ENCODE measurements around the gene ADNP2. TPM values are rescaled to one million over a fixed set of nuclear protein-coding genes. Genes with fewer than 3 reads are reported as not detected.

Gene ADNP2
- total RNA-seq, 1 experiment from 2014 or later = 21.3 TPM

DNA sequence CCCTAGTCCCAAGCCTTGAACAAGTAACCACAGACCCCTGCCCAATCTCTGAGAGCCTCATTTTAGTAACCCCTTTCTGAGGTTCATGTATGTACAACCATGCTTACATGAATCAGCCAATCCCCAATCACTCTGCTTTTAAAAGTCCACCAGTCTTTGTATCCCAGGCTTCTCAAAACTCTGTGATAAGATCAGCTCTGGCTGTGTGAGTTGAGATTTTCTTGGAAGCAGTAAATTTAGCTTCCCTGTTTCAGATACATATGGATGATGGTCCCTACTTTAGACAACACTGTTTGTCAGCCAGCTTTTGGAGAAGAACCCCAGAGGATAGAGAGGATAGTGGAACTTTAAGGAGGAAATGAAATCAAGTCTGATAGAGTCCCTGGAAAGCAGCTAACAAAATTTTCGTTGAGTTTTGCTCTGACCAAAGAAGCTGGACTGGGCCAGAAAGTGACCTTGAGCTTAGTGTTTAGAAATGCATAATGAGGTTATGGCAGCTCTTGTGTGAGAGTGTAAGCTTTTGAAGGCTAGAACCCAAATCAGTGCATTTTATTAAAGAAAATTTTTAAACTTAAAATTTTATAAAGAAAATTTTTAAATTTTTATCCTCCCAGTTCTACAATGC, 3.7 kb downstream of the ADNP2 start:
- Histone ChIP-seq H3K27me3 (replicated peaks) (no peaks in the 10 kb centered on the region), H3K4me3 (no peak overlapping the region), H3K4me1 (replicated peaks) (peaks cover 11% of the 10 kb centered on the region; the same call in 1 of the 2 replicates), H3K9me3 (replicated peaks) (no peaks in the 10 kb centered on the region), H3K36me3 (peaks cover 23% of the 10 kb centered on the region), H3K27ac (no peak overlapping the region)
- DNase-seq (ENCODE audit: low read depth in 1 of 2, low spot score in 2 of 2) = no peak

DNA sequence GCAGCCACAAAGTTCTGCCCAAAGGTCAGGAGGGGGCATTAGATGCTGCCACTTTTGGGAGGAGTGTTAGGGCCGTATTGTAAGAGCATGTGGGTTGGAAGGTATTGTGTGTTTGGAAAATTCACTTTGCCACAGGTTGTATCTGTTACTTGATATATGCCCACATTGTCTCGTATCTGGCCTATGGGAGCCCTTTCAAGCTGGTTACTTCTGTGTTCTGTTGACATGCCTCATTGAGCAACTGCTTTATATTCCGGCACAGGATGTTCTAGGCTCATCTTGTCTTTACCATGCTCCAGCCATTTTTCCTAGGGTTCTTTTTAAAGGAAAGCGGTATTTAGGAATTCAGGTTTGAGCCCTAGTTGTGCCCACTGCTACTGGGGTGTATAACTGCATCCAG, 6.0 kb downstream of the ADNP2 start:
- no peak overlapping the region for H3K27ac ChIP-seq
- no peak overlapping the region for H3K4me3 ChIP-seq
- H3K27me3 ChIP-seq (replicated peaks) = no peaks in the 10 kb centered on the region
- no peak for DNase-seq (ENCODE audit: low read depth in 1 of 2, low spot score in 2 of 2)
- H3K4me1 ChIP-seq (replicated peaks) = peaks cover 8% of the 10 kb centered on the region; the same call in 1 of the 2 replicates
- peaks cover 46% of the 10 kb centered on the region for H3K36me3 ChIP-seq
- H3K9me3 ChIP-seq (replicated peaks) = no peaks in the 10 kb centered on the region

DNA sequence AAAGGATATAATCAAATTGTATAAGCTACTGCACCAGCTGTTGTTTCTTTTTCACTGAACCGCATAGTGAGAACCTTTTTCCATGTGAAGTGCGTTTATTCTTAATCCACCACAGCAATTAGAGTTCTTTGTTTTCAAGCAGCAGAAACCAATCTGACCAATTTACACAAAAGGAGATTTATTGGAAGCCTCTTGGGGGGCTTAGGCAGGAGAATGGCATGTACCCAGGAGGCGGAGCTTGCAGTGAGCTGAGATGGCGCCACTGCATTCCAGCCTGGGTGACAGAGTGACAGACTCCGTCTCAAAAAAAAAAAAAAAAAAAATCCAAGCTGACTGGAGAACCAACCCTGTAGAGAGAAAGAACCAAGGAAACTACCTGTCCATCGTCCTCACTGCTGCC, 10.0 kb downstream of the ADNP2 start:
- Histone ChIP-seq H3K4me1 (replicated peaks) (no peaks in the 10 kb centered on the region), H3K9me3 (replicated peaks) (no peaks in the 10 kb centered on the region), H3K27ac (no peak overlapping the region), H3K4me3 (no peak overlapping the region), H3K27me3 (replicated peaks) (no peaks in the 10 kb centered on the region), H3K36me3 (peaks cover 54% of the 10 kb centered on the region)
- DNase-seq (ENCODE audit: low read depth in 1 of 2, low spot score in 2 of 2) = no peak

DNA sequence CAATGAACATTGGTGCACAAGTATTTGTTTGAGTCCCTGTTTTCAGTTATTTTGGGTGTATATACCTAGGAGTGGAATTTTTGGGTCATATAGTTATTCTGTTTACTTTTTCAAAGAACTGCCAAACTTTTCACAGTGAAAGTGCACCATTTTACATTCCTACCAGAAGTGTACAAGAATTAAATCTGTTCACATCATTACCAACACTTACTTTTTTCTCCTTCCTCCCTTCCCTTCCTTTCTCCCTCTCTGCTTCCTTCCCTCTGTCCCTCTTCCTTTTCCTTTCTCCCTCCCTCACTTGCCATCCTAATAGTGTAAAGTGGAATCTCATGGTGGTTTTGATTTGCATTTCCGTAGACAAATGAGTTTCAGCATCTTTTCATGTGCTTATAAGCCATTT, 11.9 kb downstream of the ADNP2 start:
- H3K9me3 ChIP-seq (replicated peaks) = no peaks in the 10 kb centered on the region
- H3K27ac ChIP-seq = no peak overlapping the region
- no peak for DNase-seq (ENCODE audit: low read depth in 1 of 2, low spot score in 2 of 2)
- H3K4me1 ChIP-seq (replicated peaks) = no peaks in the 10 kb centered on the region
- no peak overlapping the region for H3K4me3 ChIP-seq
- no peaks in the 10 kb centered on the region for H3K27me3 ChIP-seq (replicated peaks)
- peaks cover 60% of the 10 kb centered on the region for H3K36me3 ChIP-seq

- Histone ChIP-seq H3K27me3 (replicated peaks) (no peaks in the 10 kb centered on the region), H3K4me1 (replicated peaks) (no peaks in the 10 kb centered on the region), H3K27ac (no peak overlapping the region), H3K36me3 (peaks cover 47% of the 10 kb centered on the region), H3K4me3 (no peak overlapping the region), H3K9me3 (replicated peaks) (no peaks in the 10 kb centered on the region)
- DNase-seq (ENCODE audit: low read depth in 1 of 2, low spot score in 2 of 2) = no peak
These were observed 15.1 kb downstream of the ADNP2 start for GRCh38 chr18:80124131-80124530.

- Histone ChIP-seq H3K4me1 (replicated peaks) (no peaks in the 10 kb centered on the region), H3K27ac (no peak overlapping the region), H3K4me3 (no peak overlapping the region), H3K36me3 (peaks cover 35% of the 10 kb centered on the region), H3K9me3 (replicated peaks) (no peaks in the 10 kb centered on the region), H3K27me3 (replicated peaks) (no peaks in the 10 kb centered on the region)
- DNase-seq (ENCODE audit: low read depth in 1 of 2, low spot score in 2 of 2) = no peak
These were observed 17.7 kb downstream of the ADNP2 start for GRCh38 chr18:80126797-80127196.

GRCh38 chr18:80127635-80128034, 18.6 kb downstream of the ADNP2 start:
- Histone ChIP-seq H3K9me3 (replicated peaks) (no peaks in the 10 kb centered on the region), H3K27me3 (replicated peaks) (no peaks in the 10 kb centered on the region), H3K36me3 (peaks cover 27% of the 10 kb centered on the region), H3K27ac (no peak overlapping the region), H3K4me1 (replicated peaks) (no peaks in the 10 kb centered on the region), H3K4me3 (no peak overlapping the region)
- DNase-seq (ENCODE audit: low read depth in 1 of 2, low spot score in 2 of 2) = no peak

DNA sequence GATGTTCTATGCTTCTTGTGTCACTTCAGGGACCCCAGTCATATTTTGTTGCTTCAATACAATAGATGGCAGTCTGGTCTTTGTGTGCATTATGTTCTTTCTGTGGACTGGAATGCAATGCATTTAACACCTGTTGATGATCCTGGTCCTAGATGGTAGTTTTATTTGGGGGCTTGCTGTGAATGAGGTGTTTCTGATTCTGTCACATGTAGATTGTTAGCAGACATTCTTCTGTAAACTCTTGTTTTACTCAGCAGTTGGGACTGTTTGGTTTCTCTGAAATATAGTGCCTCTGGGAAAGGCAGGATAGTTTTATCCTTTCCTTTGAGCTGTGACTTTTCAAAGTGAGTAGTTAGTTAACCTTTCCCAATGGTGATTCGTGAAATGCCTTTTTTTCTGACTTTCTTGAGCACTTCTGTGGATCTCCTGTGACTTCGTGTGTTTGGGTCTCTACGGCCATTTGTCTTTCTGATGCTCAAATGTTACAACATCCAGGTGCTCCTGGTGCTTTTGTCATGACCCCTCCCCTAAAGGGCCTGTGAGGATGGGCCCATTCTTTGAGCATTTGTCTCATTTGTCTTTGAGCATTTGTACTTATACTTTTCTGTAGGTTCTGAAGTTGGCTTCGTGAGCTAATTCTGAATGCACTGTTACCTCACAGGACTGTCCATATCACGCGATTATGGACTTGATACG, 20.8 kb downstream of the ADNP2 start:
- H3K4me3 ChIP-seq = no peak overlapping the region
- DNase-seq (ENCODE audit: low read depth in 1 of 2, low spot score in 2 of 2) = no peak
- no peak overlapping the region for H3K27ac ChIP-seq
- no peaks in the 10 kb centered on the region for H3K27me3 ChIP-seq (replicated peaks)
- no peaks in the 10 kb centered on the region for H3K9me3 ChIP-seq (replicated peaks)
- peaks cover 40% of the 10 kb centered on the region for H3K36me3 ChIP-seq
- no peaks in the 10 kb centered on the region for H3K4me1 ChIP-seq (replicated peaks)

DNA sequence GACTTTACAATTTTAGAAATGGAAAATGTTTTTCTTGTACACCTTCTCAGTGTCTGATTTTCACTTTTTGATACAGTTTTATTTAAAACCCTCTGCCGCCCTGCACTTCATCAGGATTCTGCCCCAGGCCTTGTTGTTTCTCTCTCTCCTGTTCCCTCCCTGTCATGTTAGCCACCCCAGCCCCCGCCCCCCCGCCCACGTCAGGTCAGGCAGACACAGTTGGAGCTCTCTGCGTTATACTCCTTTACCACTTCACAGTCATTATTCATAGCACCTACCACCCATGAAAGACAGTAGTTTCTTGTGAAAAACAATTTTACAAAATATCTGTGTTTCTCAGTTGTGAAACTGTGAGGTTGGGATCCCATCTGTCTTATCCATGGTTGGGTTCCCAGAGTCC, 21.5 kb downstream of the ADNP2 start:
- Histone ChIP-seq H3K27me3 (replicated peaks) (no peaks in the 10 kb centered on the region), H3K36me3 (peaks cover 44% of the 10 kb centered on the region), H3K27ac (no peak overlapping the region), H3K9me3 (replicated peaks) (no peaks in the 10 kb centered on the region), H3K4me3 (no peak overlapping the region), H3K4me1 (replicated peaks) (no peaks in the 10 kb centered on the region)
- DNase-seq (ENCODE audit: low read depth in 1 of 2, low spot score in 2 of 2) = no peak

- DNase-seq (ENCODE audit: low read depth in 1 of 2, low spot score in 2 of 2) = no peak
- H3K27ac ChIP-seq = no peak overlapping the region
- no peaks in the 10 kb centered on the region for H3K27me3 ChIP-seq (replicated peaks)
- H3K36me3 ChIP-seq = peaks cover 56% of the 10 kb centered on the region
- H3K4me1 ChIP-seq (replicated peaks) = no peaks in the 10 kb centered on the region
- H3K4me3 ChIP-seq = no peak overlapping the region
- H3K9me3 ChIP-seq (replicated peaks) = no peaks in the 10 kb centered on the region
These were observed 23.2 kb downstream of the ADNP2 start for GRCh38 chr18:80132180-80132812.

DNA sequence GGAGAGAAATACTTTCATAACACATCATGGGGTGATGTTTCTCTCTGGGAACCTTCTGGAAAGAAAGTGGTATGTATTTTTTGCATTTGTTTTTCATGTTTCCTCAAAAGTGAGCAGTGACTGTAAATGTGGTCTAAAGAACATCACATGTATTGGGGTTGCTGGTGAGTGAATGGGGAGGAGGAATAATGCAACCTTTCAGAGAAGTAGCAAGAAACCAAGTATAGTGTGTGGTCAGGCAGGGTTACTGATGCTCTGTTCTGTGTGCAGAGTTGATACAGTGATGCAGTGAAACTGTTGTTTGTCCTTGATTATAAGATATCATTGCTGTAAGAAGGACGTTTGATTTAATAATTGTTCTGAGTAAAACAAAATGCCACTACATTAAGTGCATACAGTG, 24.1 kb downstream of the ADNP2 start:
- DNase-seq (ENCODE audit: low read depth in 1 of 2, low spot score in 2 of 2) = no peak
- Histone ChIP-seq H3K4me1 (replicated peaks) (no peaks in the 10 kb centered on the region), H3K27ac (no peak overlapping the region), H3K4me3 (no peak overlapping the region), H3K27me3 (replicated peaks) (no peaks in the 10 kb centered on the region), H3K9me3 (replicated peaks) (no peaks in the 10 kb centered on the region), H3K36me3 (peaks cover 61% of the 10 kb centered on the region)

GRCh38 chr18:80135136-80135535, 26.1 kb downstream of the ADNP2 start:
- no peaks in the 10 kb centered on the region for H3K27me3 ChIP-seq (replicated peaks)
- no peaks in the 10 kb centered on the region for H3K4me1 ChIP-seq (replicated peaks)
- no peak for DNase-seq (ENCODE audit: low read depth in 1 of 2, low spot score in 2 of 2)
- H3K9me3 ChIP-seq (replicated peaks) = no peaks in the 10 kb centered on the region; the same call in 1 of the 2 replicates
- H3K36me3 ChIP-seq = peaks cover 77% of the 10 kb centered on the region
- H3K27ac ChIP-seq = no peak overlapping the region
- no peak overlapping the region for H3K4me3 ChIP-seq

DNA sequence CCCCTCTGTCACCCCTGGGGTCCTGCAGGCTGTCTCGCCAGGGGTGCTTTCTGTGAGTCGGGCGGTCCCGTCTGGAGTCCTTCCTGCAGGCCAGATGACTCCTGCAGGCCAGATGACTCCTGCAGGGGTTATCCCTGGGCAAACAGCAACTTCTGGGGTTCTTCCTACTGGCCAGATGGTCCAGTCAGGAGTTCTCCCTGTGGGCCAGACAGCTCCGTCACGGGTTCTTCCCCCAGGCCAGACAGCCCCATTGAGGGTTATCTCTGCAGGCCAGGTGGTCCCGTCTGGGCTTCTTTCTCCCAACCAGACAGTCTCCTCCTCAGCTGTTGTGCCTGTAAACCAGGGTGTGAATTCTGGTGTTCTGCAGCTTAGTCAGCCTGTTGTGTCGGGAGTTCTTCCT, 27.6 kb downstream of the ADNP2 start:
- H3K27ac ChIP-seq = no peak overlapping the region
- H3K27me3 ChIP-seq (replicated peaks) = no peaks in the 10 kb centered on the region
- peaks cover 77% of the 10 kb centered on the region for H3K36me3 ChIP-seq
- H3K4me1 ChIP-seq (replicated peaks) = no peaks in the 10 kb centered on the region
- DNase-seq (ENCODE audit: low read depth in 1 of 2, low spot score in 2 of 2) = no peak
- H3K9me3 ChIP-seq (replicated peaks) = no peaks in the 10 kb centered on the region; the same call in 1 of the 2 replicates
- no peak overlapping the region for H3K4me3 ChIP-seq

DNA sequence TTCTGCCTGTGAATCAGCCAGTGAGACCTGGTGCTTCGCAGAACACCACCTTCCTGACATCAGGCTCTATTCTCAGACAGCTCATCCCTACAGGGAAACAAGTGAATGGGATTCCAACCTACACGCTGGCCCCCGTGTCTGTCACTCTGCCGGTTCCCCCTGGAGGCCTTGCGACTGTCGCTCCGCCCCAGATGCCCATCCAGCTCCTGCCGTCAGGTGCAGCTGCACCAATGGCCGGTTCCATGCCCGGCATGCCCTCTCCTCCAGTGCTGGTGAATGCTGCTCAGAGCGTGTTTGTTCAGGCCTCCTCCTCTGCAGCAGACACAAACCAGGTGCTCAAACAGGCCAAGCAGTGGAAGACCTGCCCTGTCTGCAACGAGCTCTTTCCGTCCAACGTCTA, 28.1 kb downstream of the ADNP2 start:
- no peaks in the 10 kb centered on the region; the same call in 1 of the 2 replicates for H3K9me3 ChIP-seq (replicated peaks)
- H3K27ac ChIP-seq = no peak overlapping the region
- peaks cover 77% of the 10 kb centered on the region for H3K36me3 ChIP-seq
- H3K4me1 ChIP-seq (replicated peaks) = no peaks in the 10 kb centered on the region
- DNase-seq (ENCODE audit: low read depth in 1 of 2, low spot score in 2 of 2) = no peak
- H3K27me3 ChIP-seq (replicated peaks) = no peaks in the 10 kb centered on the region
- no peak overlapping the region for H3K4me3 ChIP-seq

All from SJSA1 (cell line).